IPS-11a (cell line): ENCODE results near the gene IL1RAP.

Source experiments
- H3K4me3 ChIP-seq: one replicate; pipeline ENCODE4 v1.5.1; 2013; ENCODE audit warnings: low read depth, low read length, control low read depth

The IL1RAP gene

GRCh38 chr3:190575437-190576185 lies 61.7 kb downstream of the IL1RAP start:
- no peak overlapping the region for H3K4me3 ChIP-seq

GRCh38 chr3:190577225-190577624 lies 63.3 kb downstream of the IL1RAP start:
- H3K4me3 ChIP-seq, result no peak overlapping the region

GRCh38 chr3:190579514-190580137 lies 65.7 kb downstream of the IL1RAP start:
- H3K4me3 ChIP-seq, result no peak overlapping the region

GRCh38 chr3:190580417-190580816 lies 66.5 kb downstream of the IL1RAP start:
- no peak overlapping the region for H3K4me3 ChIP-seq

GRCh38 chr3:190581041-190581541 lies 67.2 kb downstream of the IL1RAP start:
- H3K4me3 ChIP-seq, result no peak overlapping the region

- no peak overlapping the region for H3K4me3 ChIP-seq
Measured at GRCh38 chr3:190582667-190583066, 68.8 kb downstream of the IL1RAP start.

- H3K4me3 ChIP-seq, result no peak overlapping the region
Measured at GRCh38 chr3:190585805-190586630, 72.1 kb downstream of the IL1RAP start.

GRCh38 chr3:190586631-190587011 lies 72.7 kb downstream of the IL1RAP start:
- no peak overlapping the region for H3K4me3 ChIP-seq

- H3K4me3 ChIP-seq, result no peak overlapping the region
Measured at GRCh38 chr3:190588570-190588969, 74.7 kb downstream of the IL1RAP start.

GRCh38 chr3:190589326-190589725 lies 75.4 kb downstream of the IL1RAP start:
- no peak overlapping the region for H3K4me3 ChIP-seq

- H3K4me3 ChIP-seq, result no peak overlapping the region
Measured at GRCh38 chr3:190591080-190591479, 77.2 kb downstream of the IL1RAP start.

GRCh38 chr3:190593075-190593474 lies 79.2 kb downstream of the IL1RAP start:
- H3K4me3 ChIP-seq, result no peak overlapping the region

GRCh38 chr3:190594171-190594570 lies 80.3 kb downstream of the IL1RAP start:
- no peak overlapping the region for H3K4me3 ChIP-seq

- no peak overlapping the region for H3K4me3 ChIP-seq
Measured at GRCh38 chr3:190595179-190595795, 81.4 kb downstream of the IL1RAP start.

GRCh38 chr3:190595807-190596206 lies 81.9 kb downstream of the IL1RAP start:
- H3K4me3 ChIP-seq, result no peak overlapping the region

- no peak overlapping the region for H3K4me3 ChIP-seq
Measured at GRCh38 chr3:190596349-190597285, 82.7 kb downstream of the IL1RAP start.

- no peak overlapping the region for H3K4me3 ChIP-seq
Measured at GRCh38 chr3:190597291-190597690, 83.4 kb downstream of the IL1RAP start.

GRCh38 chr3:190601622-190602021 lies 87.7 kb downstream of the IL1RAP start:
- no peak overlapping the region for H3K4me3 ChIP-seq

- no peak overlapping the region for H3K4me3 ChIP-seq
Measured at GRCh38 chr3:190605385-190605784, 91.5 kb downstream of the IL1RAP start.

- no peak overlapping the region for H3K4me3 ChIP-seq
Measured at GRCh38 chr3:190606596-190606995, 92.7 kb downstream of the IL1RAP start.
